SK-N-MC (cell line): ENCODE results near the gene GRIA4.

Source experiments
- EZH2 ChIP-seq: fragments of 200-600 bp; sonication (generic); IDR thresholded peaks from one replicate; pipeline ENCODE4 v1.6.1; 2017; ENCODE audit warnings: antibody characterized with exemption
- POLR2AphosphoS5 ChIP-seq: IDR thresholded peaks from 2 replicates; pipeline ENCODE4 v1.6.1; 2012; ENCODE audit warnings: mild to moderate bottlenecking, low read depth, low read length, borderline replicate concordance

DNA sequence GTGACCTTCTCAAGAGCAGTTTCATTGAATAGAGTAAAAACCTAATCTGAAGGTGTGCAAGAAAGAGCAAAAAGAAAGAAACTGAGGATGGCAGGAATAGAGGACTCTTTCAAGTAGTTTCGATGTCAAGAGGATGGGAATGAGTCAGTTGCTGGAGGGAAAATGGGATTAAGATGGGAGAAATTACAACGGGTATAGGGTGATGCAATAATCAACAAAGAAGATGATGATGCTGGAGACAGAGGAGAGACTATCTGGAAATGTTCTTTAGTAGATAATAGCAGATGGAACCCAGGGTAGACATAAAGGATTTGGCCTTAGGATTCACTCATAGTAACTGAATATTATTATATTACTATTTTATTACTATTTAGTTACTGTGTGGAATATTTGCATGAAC, 189.4 kb downstream of the GRIA4 start:
- TF ChIP-seq POLR2AphosphoS5 (no peak), EZH2 (no peak)
